Measurements from ENCODE around the gene RIT1. TPM values are rescaled to one million over a fixed set of nuclear protein-coding genes. Genes with fewer than 3 reads are reported as not detected.

The RIT1 gene
- total and polyA plus RNA-seq, 2 of the 8 experiments (the other 6 are each of a cell fraction or from before 2014, with no cell fraction given), result 25.3 to 26.8 TPM

DNA sequence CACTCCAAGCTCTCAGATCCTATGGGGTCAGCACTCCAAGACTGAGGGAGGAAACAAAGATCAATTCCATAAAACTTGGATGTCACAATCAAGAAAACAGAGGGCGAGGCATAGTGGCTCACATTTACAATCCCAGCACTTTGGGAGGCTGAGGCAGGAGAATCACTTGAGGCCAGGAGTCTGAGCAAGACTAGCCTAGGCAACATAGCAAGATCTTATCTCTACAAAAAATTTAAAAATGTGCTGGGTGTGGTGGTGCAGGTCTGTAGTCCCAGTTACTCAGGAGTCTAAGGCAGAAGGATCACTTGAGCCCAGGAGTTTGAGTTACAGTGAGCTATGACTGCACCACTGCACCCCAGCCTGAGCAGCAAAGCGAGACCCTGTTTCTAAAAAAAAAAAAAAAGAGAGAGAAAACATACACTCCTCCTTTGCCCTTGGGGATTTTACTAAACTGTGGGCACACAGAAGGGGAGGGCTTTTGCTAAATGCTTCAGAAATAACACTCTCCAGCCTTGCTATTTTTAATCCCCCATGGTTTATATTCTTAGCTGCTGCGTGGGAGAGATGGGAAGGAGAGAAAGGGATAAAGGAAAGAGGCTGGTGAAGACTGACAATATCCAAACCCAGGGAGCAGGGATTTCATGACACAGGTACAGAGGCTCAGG is 49.1 kb upstream of the RIT1 start (continued):
- TF ChIP-seq, protein P1, sequence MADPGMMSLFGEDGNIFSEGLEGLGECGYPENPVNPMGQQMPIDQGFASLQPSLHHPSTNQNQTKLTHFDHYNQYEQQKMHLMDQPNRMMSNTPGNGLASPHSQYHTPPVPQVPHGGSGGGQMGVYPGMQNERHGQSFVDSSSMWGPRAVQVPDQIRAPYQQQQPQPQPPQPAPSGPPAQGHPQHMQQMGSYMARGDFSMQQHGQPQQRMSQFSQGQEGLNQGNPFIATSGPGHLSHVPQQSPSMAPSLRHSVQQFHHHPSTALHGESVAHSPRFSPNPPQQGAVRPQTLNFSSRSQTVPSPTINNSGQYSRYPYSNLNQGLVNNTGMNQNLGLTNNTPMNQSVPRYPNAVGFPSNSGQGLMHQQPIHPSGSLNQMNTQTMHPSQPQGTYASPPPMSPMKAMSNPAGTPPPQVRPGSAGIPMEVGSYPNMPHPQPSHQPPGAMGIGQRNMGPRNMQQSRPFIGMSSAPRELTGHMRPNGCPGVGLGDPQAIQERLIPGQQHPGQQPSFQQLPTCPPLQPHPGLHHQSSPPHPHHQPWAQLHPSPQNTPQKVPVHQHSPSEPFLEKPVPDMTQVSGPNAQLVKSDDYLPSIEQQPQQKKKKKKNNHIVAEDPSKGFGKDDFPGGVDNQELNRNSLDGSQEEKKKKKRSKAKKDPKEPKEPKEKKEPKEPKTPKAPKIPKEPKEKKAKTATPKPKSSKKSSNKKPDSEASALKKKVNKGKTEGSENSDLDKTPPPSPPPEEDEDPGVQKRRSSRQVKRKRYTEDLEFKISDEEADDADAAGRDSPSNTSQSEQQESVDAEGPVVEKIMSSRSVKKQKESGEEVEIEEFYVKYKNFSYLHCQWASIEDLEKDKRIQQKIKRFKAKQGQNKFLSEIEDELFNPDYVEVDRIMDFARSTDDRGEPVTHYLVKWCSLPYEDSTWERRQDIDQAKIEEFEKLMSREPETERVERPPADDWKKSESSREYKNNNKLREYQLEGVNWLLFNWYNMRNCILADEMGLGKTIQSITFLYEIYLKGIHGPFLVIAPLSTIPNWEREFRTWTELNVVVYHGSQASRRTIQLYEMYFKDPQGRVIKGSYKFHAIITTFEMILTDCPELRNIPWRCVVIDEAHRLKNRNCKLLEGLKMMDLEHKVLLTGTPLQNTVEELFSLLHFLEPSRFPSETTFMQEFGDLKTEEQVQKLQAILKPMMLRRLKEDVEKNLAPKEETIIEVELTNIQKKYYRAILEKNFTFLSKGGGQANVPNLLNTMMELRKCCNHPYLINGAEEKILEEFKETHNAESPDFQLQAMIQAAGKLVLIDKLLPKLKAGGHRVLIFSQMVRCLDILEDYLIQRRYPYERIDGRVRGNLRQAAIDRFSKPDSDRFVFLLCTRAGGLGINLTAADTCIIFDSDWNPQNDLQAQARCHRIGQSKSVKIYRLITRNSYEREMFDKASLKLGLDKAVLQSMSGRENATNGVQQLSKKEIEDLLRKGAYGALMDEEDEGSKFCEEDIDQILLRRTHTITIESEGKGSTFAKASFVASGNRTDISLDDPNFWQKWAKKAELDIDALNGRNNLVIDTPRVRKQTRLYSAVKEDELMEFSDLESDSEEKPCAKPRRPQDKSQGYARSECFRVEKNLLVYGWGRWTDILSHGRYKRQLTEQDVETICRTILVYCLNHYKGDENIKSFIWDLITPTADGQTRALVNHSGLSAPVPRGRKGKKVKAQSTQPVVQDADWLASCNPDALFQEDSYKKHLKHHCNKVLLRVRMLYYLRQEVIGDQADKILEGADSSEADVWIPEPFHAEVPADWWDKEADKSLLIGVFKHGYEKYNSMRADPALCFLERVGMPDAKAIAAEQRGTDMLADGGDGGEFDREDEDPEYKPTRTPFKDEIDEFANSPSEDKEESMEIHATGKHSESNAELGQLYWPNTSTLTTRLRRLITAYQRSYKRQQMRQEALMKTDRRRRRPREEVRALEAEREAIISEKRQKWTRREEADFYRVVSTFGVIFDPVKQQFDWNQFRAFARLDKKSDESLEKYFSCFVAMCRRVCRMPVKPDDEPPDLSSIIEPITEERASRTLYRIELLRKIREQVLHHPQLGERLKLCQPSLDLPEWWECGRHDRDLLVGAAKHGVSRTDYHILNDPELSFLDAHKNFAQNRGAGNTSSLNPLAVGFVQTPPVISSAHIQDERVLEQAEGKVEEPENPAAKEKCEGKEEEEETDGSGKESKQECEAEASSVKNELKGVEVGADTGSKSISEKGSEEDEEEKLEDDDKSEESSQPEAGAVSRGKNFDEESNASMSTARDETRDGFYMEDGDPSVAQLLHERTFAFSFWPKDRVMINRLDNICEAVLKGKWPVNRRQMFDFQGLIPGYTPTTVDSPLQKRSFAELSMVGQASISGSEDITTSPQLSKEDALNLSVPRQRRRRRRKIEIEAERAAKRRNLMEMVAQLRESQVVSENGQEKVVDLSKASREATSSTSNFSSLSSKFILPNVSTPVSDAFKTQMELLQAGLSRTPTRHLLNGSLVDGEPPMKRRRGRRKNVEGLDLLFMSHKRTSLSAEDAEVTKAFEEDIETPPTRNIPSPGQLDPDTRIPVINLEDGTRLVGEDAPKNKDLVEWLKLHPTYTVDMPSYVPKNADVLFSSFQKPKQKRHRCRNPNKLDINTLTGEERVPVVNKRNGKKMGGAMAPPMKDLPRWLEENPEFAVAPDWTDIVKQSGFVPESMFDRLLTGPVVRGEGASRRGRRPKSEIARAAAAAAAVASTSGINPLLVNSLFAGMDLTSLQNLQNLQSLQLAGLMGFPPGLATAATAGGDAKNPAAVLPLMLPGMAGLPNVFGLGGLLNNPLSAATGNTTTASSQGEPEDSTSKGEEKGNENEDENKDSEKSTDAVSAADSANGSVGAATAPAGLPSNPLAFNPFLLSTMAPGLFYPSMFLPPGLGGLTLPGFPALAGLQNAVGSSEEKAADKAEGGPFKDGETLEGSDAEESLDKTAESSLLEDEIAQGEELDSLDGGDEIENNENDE (IDR thresholded peaks at IDR 0.05; ENCODE audit: insufficient replicate concordance, low read length), result no peak
- TF ChIP-seq, protein P2, sequence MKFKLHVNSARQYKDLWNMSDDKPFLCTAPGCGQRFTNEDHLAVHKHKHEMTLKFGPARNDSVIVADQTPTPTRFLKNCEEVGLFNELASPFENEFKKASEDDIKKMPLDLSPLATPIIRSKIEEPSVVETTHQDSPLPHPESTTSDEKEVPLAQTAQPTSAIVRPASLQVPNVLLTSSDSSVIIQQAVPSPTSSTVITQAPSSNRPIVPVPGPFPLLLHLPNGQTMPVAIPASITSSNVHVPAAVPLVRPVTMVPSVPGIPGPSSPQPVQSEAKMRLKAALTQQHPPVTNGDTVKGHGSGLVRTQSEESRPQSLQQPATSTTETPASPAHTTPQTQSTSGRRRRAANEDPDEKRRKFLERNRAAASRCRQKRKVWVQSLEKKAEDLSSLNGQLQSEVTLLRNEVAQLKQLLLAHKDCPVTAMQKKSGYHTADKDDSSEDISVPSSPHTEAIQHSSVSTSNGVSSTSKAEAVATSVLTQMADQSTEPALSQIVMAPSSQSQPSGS (IDR thresholded peaks at IDR 0.05; ENCODE audit: low read length), result no peak
- TF ChIP-seq HDAC2 (IDR thresholded peaks at IDR 0.05; ENCODE audit: borderline replicate concordance in 1 of 2, low read depth in 2 of 2, low read length in 2 of 2), result no peak
